Endothelial cell of umbilical vein (primary cell): ENCODE measurements around the gene TENT5D. TPM values are rescaled to one million over a fixed set of nuclear protein-coding genes. Genes with fewer than 3 reads are reported as not detected.

Experiments used
- BruUV-seq: library from RNA; stranded (reverse); fragments of 400-500 nt; replicated peaks from 2 replicates; lab custom pipeline; 2021; lab: Mats Ljungman, UMichigan
- CTCF ChIA-PET: fragments of 300-600, 350-600 bp; sonication (Branson Sonifier 250); formaldehyde crosslinking; loops from one replicate; lab custom pipeline; 2021; ENCODE audit warnings: antibody characterized with exemption, inconsistent platforms; lab: Charles Lee
- POLR2A ChIA-PET: fragments of 300-600, 350-600 bp; sonication (Branson Sonifier 250); formaldehyde crosslinking; loops from one replicate; lab custom pipeline; 2021; ENCODE audit warnings: antibody characterized with exemption, inconsistent platforms; lab: Charles Lee
- DNase-seq: peaks from one replicate; pipeline ENCODE4 v3.0.0-alpha.2; 2011; ENCODE audit warnings: low read depth, low spot score
- FAIRE-seq: peaks from 2 replicates; lab custom pipeline; 2011; peaks lifted over from hg19 to GRCh38; lab: Jason Lieb, UNC
- H2AFZ ChIP-seq: 2 replicates; pipeline ENCODE4 v1.6.0; 2012; ENCODE audit warnings: low read depth, low read length, control low read depth, inconsistent platforms
- H3K27ac ChIP-seq: 2 replicates; pipeline ENCODE4 v1.5.1; 2011; ENCODE audit warnings: low read depth, mild to moderate bottlenecking, control low read depth, low read length, moderate library complexity; ENCODE audit not compliant: insufficient read depth
- H3K27me3 ChIP-seq, 2 experiments: 2 replicates each; pipeline versions ENCODE4 v1.6.0 to v1.6.1; 2011; ENCODE audit warnings: low read length in 2 of 2, mixed read lengths in 1 of 2; ENCODE audit not compliant: control insufficient read depth in 2 of 2, insufficient read depth in 2 of 2
- H3K36me3 ChIP-seq, 2 experiments: 2 replicates in 1 of 2; 3 replicates in 1 of 2; pipeline ENCODE4 v1.5.1; 2011; ENCODE audit warnings: low read length in 2 of 2, mild to moderate bottlenecking in 1 of 2, moderate library complexity in 1 of 2; ENCODE audit not compliant: control insufficient read depth in 2 of 2, insufficient read depth in 2 of 2; ENCODE audit errors: extremely low read depth in 1 of 2
- H3K4me1 ChIP-seq: 3 replicates; pipeline ENCODE4 v1.5.1; 2011; ENCODE audit warnings: mild to moderate bottlenecking, low read length; ENCODE audit not compliant: control insufficient read depth, insufficient read depth; ENCODE audit errors: extremely low read depth
- H3K4me2 ChIP-seq: 2 replicates; pipeline ENCODE4 v1.6.1; 2011; ENCODE audit warnings: low read length, control low read depth, mixed read lengths; ENCODE audit not compliant: insufficient read depth
- H3K4me3 ChIP-seq, 3 experiments: fragments of 200-600 bp in 1 of 3; sonication (generic), shearing (Covaris generic) in 1 of 3; replicated peaks in 1 of 3; 2 replicates each; pipeline ENCODE4 v1.5.1; 2011 to 2016; ENCODE audit warnings: control low read depth in 3 of 3, low read length in 3 of 3, mild to moderate bottlenecking in 2 of 3, inconsistent platforms in 1 of 3, low read depth in 1 of 3, moderate library complexity in 1 of 3; ENCODE audit not compliant: insufficient read depth in 1 of 3
- H3K79me2 ChIP-seq: 2 replicates; pipeline ENCODE4 v1.6.0; 2012; ENCODE audit warnings: low read length, inconsistent platforms; ENCODE audit not compliant: control insufficient read depth, insufficient read depth
- H3K9ac ChIP-seq: replicated peaks from 2 replicates; pipeline ENCODE3; 2011; ENCODE audit warnings: low read length, control low read depth; ENCODE audit not compliant: insufficient read depth; ENCODE audit errors: extremely low read depth
- H3K9me1 ChIP-seq: replicated peaks from 3 replicates; pipeline ENCODE4 v1.6.0; 2011; ENCODE audit warnings: mild to moderate bottlenecking, low read length; ENCODE audit not compliant: control insufficient read depth, insufficient read depth; ENCODE audit errors: extremely low read depth
- H3K9me3 ChIP-seq: replicated peaks from 2 replicates; pipeline ENCODE4 v1.5.1; 2012; ENCODE audit warnings: low read length, inconsistent platforms; ENCODE audit not compliant: control insufficient read depth, insufficient read depth
- H4K20me1 ChIP-seq: replicated peaks from 2 replicates; pipeline ENCODE3; 2011; ENCODE audit warnings: mild to moderate bottlenecking, low read length; ENCODE audit not compliant: control insufficient read depth, insufficient read depth; ENCODE audit errors: extremely low read depth
- CTCF ChIP-seq, 2 donors: IDR thresholded peaks; 1 replicate in 1 of 2; 2 replicates in 1 of 2; pipeline ENCODE4 v1.5.1; 2011; ENCODE audit warnings: low read length in 2 of 2, mild to moderate bottlenecking in 2 of 2, moderate library complexity in 2 of 2, control low read depth in 1 of 2, inconsistent platforms in 1 of 2, low read depth in 1 of 2; ENCODE audit not compliant: insufficient read depth in 1 of 2; ENCODE audit errors: extremely low read depth in 1 of 2
- EZH2 ChIP-seq: IDR thresholded peaks from 2 replicates; pipeline ENCODE4 v1.6.1; 2012; ENCODE audit warnings: borderline replicate concordance, low read depth, mild to moderate bottlenecking, moderate library complexity, low read length, inconsistent platforms; ENCODE audit not compliant: severe bottlenecking
- FOS ChIP-seq: IDR thresholded peaks from 2 replicates; pipeline ENCODE4 v1.6.1; 2011; ENCODE audit warnings: mild to moderate bottlenecking, low read length, moderate library complexity, borderline replicate concordance; ENCODE audit not compliant: insufficient read depth
- GATA2 ChIP-seq: IDR thresholded peaks from 2 replicates; pipeline ENCODE4 v1.7.0; 2011; ENCODE audit warnings: low read depth, mild to moderate bottlenecking, moderate library complexity, mixed read lengths, low read length; ENCODE audit not compliant: insufficient read length, insufficient read depth
- JUN ChIP-seq: IDR thresholded peaks from 2 replicates; pipeline ENCODE4 v1.6.1; 2011; ENCODE audit warnings: borderline replicate concordance, low read depth; ENCODE audit not compliant: insufficient read length, insufficient read depth
- MYC ChIP-seq: IDR thresholded peaks from one replicate; pipeline ENCODE4 v1.6.1; 2011; ENCODE audit warnings: mild to moderate bottlenecking, low read depth, low read length
- POLR2A ChIP-seq: IDR thresholded peaks from 2 replicates; pipeline ENCODE4 v1.6.1; 2012; ENCODE audit warnings: low read depth, mild to moderate bottlenecking, control low read depth, low read length
- POLR2AphosphoS5 ChIP-seq: IDR thresholded peaks from 2 replicates; pipeline ENCODE4 v1.6.1; 2012; ENCODE audit warnings: low read depth, mild to moderate bottlenecking, control low read depth, low read length, moderate library complexity; ENCODE audit not compliant: insufficient read depth
- dilution Hi-C: fragments of 300-500 bp; cut with MboI; formaldehyde crosslinking; loops from one replicate; pipeline ENCODE4 v1.15.0; 2019; ENCODE audit warnings: low sequenced_read_pairs; ENCODE audit not compliant: extremely low pct_ligation_motif_present
- intact Hi-C: fragments of 100-400 bp; cut with micrococcal nuclease; formaldehyde crosslinking; loops from one replicate; pipeline ENCODE4 v1.10.0; 2022
- polyA plus RNA-seq, 4 experiments: library from polyadenylated mRNA; depleted of rRNA in 3 of 4; stranded (reverse) in 3 of 4; unstranded in 1 of 4; fragments of >200 nt; gene quantifications; 2 replicates each; pipeline versions ENCODE4 v1.2.1 to v1.2.3, GENCODE V29; 2011 to 2012; ENCODE audit warnings: missing spikeins in 1 of 4
- total RNA-seq: library from RNA; stranded (reverse); gene quantifications from 2 replicates; pipeline ENCODE4 v1.2.3, GENCODE V29; 2021
- TF ChIP-seq, protein P1 (sequence below): IDR thresholded peaks from 2 replicates; pipeline ENCODE4 v1.6.1; 2011; ENCODE audit not compliant: insufficient read depth, insufficient read length

Gene TENT5D
- total and polyA plus RNA-seq, 2 donors (not counting 3 experiments of a cell fraction or from before 2014, with no cell fraction given): not detected

DNA sequence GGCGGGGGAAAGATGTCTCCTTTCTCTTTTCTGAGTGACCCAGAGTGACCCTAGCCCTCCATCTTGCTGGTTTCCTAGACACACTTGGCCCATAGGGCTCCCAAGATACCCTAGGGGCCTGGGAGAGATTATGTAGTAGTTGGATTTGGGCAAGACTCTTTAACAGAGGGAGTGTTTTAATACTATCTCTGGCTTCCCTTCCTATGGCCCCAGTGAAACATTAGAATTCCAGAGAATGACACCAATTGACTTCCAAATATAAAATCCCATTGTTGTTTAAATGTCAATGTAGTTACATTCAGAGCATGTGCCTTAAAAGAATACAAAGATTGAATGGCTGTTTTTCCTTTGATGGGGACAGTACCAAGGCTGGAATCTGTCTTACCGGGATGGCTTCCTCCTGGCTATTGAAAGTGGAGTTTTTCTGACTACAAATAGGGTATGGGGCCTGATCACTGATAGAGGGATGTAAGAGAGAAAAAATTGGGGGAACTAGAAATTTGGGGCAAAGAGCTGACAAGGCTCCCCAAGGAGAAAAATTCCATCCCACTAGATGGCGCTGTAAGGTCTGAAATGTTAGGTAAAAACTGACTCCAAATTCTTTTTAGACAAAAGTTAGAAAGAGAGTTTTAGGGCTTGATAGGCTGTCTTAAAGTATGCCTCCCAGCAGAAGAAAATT, 10.7 kb downstream of the TENT5D start:
- no peaks in the 10 kb centered on the region for H3K4me1 ChIP-seq
- H4K20me1 ChIP-seq: no peaks in the 10 kb centered on the region
- dilution Hi-C loops (no loop called here), intact Hi-C loops (no loop called here)
- no peak overlapping the region for H3K4me2 ChIP-seq
- H3K4me3 ChIP-seq: no peak overlapping the region
- H3K9me1 ChIP-seq: no peaks in the 10 kb centered on the region
- no peak overlapping the region for H2AFZ ChIP-seq
- no peak overlapping the region for H3K9ac ChIP-seq
- no peaks in the 10 kb centered on the region for H3K36me3 ChIP-seq
- no peak overlapping the region for H3K27ac ChIP-seq
- no peaks in the 10 kb centered on the region for H3K9me3 ChIP-seq
- CTCF ChIA-PET: no interaction called here
- TF ChIP-seq GATA2 (no peak), FOS (no peak), POLR2AphosphoS5 (no peak), MYC (no peak), JUN (no peak), EZH2 (no peak), CTCF (IDR thresholded peaks at IDR 0.05; ENCODE audit: extremely low read depth in 1 of 2, insufficient read depth in 1 of 2, low read depth in 1 of 2, low read length in 2 of 2) (no peak), POLR2A (no peak)
- TF ChIP-seq, protein P1, sequence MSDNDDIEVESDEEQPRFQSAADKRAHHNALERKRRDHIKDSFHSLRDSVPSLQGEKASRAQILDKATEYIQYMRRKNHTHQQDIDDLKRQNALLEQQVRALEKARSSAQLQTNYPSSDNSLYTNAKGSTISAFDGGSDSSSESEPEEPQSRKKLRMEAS: no peak
- POLR2A ChIA-PET: no interaction called here
- no peaks in the 10 kb centered on the region for H3K27me3 ChIP-seq
- no peak for DNase-seq
- no peak for FAIRE-seq
- H3K79me2 ChIP-seq: no peaks in the 10 kb centered on the region
- BruUV-seq: no TSS peak
